Tibial nerve (tissue), 4 donors: ENCODE results near the gene TAGLN3.

Experiments
- EP300 ChIP-seq, 2 donors: sonication (generic); formaldehyde crosslinking; IDR thresholded peaks; one replicate each; pipeline ENCODE4 v1.6.1; 2017; ENCODE audit warnings: antibody characterized with exemption in 2 of 2, mild to moderate bottlenecking in 1 of 2
- POLR2A ChIP-seq, 2 donors: fragments of 450-650 bp; IDR thresholded peaks; one replicate each; pipeline ENCODE4 v1.6.1; 2017; ENCODE audit warnings: antibody characterized with exemption in 2 of 2, mild to moderate bottlenecking in 2 of 2, moderate library complexity in 2 of 2
- TF ChIP-seq, protein P1 (sequence below), 5 experiments: fragments of 200-600 bp in 3 of 5; fragments of 450-650 bp in 2 of 5; sonication (generic) in 3 of 5; IDR thresholded peaks; one replicate each; pipeline ENCODE4 v1.5.1; 2016 to 2019; ENCODE audit warnings: antibody characterized with exemption in 5 of 5, mild to moderate bottlenecking in 3 of 5, moderate library complexity in 2 of 5

DNA sequence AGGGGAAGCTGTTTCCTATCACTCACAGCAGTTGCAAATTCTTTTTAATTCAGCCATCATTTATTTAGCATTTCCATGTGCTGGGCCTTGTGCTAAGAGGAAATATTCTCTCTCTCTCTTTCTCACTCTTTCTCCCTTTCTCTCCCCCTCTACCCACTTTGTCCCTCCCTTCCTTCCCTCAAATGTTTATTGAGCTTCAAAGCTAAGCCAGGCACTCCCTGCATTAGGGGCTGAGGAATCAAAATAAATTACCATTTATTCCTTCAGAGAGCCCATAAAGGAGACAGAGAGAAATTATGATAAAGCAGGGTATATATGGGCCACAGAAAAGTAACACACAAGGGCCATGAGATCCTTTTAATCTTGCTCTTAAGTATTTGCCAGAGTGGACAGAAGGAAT lies 42.6 kb downstream of the TAGLN3 start:
- TF ChIP-seq, protein P1, sequence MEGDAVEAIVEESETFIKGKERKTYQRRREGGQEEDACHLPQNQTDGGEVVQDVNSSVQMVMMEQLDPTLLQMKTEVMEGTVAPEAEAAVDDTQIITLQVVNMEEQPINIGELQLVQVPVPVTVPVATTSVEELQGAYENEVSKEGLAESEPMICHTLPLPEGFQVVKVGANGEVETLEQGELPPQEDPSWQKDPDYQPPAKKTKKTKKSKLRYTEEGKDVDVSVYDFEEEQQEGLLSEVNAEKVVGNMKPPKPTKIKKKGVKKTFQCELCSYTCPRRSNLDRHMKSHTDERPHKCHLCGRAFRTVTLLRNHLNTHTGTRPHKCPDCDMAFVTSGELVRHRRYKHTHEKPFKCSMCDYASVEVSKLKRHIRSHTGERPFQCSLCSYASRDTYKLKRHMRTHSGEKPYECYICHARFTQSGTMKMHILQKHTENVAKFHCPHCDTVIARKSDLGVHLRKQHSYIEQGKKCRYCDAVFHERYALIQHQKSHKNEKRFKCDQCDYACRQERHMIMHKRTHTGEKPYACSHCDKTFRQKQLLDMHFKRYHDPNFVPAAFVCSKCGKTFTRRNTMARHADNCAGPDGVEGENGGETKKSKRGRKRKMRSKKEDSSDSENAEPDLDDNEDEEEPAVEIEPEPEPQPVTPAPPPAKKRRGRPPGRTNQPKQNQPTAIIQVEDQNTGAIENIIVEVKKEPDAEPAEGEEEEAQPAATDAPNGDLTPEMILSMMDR (IDR thresholded peaks at IDR 0.05), result no peak
- TF ChIP-seq POLR2A (IDR thresholded peaks at IDR 0.05) (no peak), EP300 (IDR thresholded peaks at IDR 0.05) (no peak)
